Activated naive CD4-positive, alpha-beta T cell treated with Interleukin-2 at 50 U/mL for 16 hours (primary cell): Measurements from ENCODE around the gene FOLR1.
"Not testable (repeated sequence)": the region's sequence is repeated elsewhere in the genome, so short reads cannot be mapped to it uniquely, and the experiment has no call there.

ENCODE experiments used
- DNase-seq: peaks from one replicate; pipeline ENCODE4 v3.0.0-alpha.2; 2020

The FOLR1 gene

GRCh38 chr11:72188267-72188666, 3.7 kb upstream of the FOLR1 start:
- DNase-seq = no peak

DNA sequence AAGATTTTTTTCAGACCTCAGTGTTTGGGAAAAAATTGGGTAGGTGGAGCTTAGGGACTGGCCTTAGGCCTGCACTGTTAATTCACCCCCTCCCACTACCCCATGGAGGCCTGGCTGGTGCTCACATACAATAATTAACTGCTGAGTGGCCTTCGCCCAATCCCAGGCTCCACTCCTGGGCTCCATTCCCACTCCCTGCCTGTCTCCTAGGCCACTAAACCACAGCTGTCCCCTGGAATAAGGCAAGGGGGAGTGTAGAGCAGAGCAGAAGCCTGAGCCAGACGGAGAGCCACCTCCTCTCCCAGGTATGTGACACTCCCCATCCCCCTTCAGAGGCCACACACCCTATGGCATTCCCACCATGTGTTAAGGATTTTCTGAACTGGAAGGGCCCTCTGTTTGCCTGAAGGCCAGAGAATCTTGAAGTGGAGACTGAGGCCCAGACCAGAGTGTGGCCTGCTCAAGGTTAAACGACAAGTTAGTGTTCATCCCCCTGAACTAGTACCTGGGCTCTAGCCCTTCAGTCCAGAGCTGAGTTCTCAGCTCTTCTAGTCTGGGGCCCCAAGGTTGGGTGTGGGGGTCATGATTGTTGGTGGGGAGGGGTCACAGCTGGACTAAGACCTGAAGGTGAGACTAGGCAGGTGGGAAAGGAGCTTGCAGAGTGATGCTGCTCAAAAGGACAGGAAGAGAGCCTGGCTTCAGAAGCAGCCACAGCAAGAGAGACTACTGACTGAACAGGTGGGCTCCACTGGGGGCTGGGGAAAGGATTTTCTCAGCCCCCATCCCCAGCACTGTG, 2.3 kb upstream of the FOLR1 start:
- DNase-seq = no peak

DNA sequence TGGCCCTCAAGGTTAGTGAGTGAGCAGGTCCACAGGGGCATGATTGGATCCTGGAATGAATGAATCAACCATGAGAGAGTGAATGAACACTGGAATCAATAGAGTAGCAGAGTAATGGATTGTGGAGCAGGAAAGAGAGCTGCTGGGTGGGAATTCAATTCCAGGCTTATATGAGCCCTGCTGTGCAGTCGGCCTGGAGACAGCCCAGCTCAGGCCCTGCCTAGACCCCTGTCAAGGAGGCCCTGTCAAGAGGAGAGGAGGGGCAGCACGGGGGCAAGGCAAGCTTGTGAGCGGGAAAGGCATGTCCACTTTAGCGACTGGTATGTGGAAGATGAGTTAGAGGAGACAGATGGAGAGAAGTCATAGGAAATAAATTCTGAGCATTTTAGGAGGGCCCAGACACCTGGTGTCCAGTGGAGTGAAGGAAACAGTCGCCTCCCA, 1.3 kb upstream of the FOLR1 start:
- no peak for DNase-seq

DNA sequence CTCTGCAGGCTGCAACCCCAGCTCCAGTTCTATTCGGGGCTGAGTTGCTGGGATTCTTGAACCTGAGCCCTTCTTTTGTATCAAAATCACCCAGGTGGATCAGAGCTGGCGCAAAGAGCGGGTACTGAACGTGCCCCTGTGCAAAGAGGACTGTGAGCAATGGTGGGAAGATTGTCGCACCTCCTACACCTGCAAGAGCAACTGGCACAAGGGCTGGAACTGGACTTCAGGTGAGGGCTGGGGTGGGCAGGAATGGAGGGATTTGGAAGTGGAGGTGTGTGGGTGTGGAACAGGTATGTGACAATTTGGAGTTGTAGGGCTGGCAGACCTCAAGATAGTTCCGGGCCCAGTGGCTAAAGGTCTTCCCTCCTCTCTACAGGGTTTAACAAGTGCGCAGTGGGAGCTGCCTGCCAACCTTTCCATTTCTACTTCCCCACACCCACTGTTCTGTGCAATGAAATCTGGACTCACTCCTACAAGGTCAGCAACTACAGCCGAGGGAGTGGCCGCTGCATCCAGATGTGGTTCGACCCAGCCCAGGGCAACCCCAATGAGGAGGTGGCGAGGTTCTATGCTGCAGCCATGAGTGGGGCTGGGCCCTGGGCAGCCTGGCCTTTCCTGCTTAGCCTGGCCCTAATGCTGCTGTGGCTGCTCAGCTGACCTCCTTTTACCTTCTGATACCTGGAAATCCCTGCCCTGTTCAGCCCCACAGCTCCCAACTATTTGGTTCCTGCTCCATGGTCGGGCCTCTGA, 3.8 kb downstream of the FOLR1 start:
- no peak for DNase-seq

DNA sequence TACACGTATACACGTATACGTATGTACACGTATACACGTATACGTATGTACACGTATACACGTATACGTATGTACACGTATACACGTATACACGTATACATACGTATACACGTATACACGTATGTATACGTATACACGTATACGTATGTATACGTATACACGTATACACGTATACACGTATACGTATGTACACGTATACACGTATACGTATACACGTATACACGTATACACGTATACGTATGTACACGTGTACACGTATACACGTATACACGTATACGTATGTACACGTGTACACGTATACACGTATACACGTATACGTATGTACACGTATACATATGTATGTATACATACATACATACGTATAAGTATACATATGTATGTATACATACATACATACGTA, 9.5 kb downstream of the FOLR1 start:
- DNase-seq = not testable (repeated sequence)

DNA sequence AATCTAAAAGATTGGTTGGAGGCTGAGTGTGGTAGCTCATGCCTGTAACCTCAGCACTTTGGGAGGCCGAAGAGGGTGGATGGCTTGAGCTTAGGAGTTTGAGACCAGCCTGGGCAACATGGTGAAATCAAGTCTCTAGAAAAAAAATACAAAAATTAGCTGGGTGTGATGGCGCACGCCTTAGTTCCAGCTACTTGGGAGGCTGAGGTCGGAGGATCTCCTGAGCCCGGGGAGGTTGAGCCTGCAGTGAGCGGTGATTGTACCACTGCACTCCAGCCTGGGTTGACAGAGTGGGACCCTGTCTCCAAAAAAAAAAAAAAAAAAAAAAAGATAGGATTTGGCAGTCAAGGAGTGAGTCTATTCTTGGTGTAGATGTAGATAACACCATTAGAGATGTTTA, 10.6 kb downstream of the FOLR1 start:
- DNase-seq = no peak

DNA sequence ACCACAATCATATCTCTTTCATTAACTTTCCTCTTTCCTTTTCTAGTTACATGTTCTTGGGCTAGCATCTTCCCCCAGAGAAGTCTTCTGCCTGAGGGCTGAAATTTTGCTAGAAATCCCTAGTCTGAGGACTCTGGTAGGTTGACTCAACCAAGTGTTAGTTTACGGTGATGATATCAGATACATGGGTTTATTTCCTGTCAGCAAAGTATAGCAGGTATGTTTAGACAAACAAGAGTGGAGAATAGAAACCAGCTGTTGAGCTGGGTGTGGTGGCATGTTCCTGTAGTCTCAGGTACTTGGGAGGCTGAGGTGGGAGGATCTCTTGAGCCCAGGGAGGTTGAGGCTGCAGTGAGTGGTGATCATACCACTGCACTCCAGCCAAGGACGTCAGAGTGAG, 11.2 kb downstream of the FOLR1 start:
- no peak for DNase-seq

GRCh38 chr11:72204886-72205285, 12.9 kb downstream of the FOLR1 start:
- no peak for DNase-seq

DNA sequence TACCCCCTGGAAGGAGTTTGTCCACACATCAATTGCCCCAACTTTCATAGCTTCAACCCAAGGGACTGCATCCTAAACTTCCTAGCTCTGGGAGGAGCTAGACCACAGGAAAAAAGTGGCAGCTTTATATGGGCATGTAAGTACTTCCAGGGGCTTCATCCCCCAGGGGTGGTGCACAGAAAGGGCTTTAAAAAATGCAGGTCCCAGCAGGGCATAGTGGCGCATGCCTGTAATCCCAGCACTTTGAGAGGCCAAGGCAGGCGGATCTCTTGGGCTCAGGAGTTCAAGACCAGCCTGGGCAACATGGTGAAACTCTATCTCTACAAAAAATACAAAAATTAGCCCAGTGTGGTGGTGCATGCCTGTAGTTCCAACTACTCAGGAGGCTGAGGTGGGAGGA, 14.9 kb downstream of the FOLR1 start:
- not testable (repeated sequence) for DNase-seq

GRCh38 chr11:72208281-72208680, 16.3 kb downstream of the FOLR1 start:
- no peak for DNase-seq

DNA sequence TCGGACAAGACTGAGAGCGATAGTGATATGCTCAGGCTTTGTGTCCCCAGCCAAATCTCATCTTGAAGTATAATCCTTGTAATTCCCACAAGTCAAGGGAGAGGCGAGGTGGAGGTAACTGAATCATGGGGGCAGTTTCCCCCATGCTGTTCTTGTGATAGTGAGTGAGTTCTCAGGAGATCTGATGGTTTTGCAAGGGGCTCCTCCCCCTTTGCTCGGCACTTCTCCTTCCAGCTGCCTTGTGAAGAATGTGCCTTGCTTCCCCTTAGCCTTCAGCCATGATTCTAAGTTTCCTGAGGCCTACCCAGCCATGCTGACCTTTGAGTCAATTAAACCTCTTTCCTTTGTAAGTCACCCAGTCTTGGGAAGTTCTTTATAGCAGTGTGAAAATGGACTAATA, 17.2 kb downstream of the FOLR1 start:
- DNase-seq = no peak

DNA sequence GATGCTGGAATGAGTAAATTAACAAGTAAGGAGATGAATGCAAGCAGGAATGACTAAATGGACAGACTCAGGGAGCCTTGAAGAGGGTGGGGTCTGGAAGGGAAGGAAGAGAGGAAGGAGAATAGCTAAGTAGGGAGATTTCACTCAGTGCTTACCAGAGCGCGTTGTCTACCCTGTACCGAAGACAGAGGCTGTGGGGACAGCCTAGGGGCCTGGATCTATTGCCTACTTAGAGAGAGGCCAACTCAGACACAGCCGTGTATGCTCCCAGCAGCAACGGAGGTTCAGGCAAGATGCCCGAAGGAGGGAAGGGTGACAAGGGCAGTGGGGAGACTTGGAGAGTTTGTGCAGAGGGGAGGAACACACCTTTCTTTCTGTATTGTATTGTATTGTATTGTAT, 24.7 kb downstream of the FOLR1 start, which contains the start of gene FOLR2:
FOLR2 (plus strand) TSS at position 157 of the 400 bp plus-strand sequence. CDS start 1,791 bp downstream, outside the sequence.
- no peak for DNase-seq

GRCh38 chr11:72217841-72218240, 25.9 kb downstream of the FOLR1 start:
- DNase-seq = no peak

GRCh38 chr11:72218251-72218745, 26.4 kb downstream of the FOLR1 start:
- no peak for DNase-seq

GRCh38 chr11:72220696-72221363, 28.9 kb downstream of the FOLR1 start:
- DNase-seq = no peak

- DNase-seq = no peak
These were observed 29.6 kb downstream of the FOLR1 start for GRCh38 chr11:72221386-72222075.

DNA sequence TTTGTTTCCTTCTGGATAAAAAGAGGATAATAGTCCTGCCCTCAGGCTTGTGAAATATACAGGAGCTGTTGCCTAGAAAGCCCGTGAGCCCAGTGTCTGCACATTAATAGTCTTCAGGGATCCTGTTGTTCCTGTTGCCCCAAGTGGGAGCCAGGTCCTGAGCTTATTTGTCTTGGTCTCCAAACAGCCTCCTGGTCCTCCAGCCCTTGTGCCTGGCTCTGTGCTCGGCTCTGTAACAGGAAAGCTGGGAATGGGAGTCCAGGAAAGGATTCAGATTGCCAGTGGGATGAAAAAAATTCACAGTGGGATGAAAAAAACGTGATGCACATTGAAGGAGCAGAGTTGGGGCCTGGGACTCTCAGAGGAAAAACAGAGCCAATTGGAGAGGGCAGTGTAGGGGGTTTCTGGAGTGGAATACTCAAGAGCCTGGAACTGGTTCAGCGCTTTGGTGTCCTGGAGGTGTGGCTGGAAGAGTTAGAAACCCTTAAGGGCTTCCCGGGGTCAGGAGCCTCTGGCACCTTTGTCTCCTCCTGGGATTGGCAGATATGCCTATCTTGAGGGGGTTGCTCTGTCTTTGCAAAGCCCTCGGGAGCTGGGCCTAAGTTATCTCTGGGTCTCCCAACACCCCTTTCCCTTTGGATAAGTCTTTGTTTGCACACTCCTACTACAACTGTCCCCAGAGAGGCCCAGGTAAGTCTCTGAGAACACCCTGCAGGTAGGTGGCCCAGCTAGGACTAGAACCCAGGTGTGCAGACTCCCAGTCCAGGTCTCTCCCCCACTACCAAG, 30.4 kb downstream of the FOLR1 start:
- no peak for DNase-seq

- DNase-seq = peak; percentile 95
These were observed 31.1 kb downstream of the FOLR1 start for GRCh38 chr11:72222907-72223614.

DNA sequence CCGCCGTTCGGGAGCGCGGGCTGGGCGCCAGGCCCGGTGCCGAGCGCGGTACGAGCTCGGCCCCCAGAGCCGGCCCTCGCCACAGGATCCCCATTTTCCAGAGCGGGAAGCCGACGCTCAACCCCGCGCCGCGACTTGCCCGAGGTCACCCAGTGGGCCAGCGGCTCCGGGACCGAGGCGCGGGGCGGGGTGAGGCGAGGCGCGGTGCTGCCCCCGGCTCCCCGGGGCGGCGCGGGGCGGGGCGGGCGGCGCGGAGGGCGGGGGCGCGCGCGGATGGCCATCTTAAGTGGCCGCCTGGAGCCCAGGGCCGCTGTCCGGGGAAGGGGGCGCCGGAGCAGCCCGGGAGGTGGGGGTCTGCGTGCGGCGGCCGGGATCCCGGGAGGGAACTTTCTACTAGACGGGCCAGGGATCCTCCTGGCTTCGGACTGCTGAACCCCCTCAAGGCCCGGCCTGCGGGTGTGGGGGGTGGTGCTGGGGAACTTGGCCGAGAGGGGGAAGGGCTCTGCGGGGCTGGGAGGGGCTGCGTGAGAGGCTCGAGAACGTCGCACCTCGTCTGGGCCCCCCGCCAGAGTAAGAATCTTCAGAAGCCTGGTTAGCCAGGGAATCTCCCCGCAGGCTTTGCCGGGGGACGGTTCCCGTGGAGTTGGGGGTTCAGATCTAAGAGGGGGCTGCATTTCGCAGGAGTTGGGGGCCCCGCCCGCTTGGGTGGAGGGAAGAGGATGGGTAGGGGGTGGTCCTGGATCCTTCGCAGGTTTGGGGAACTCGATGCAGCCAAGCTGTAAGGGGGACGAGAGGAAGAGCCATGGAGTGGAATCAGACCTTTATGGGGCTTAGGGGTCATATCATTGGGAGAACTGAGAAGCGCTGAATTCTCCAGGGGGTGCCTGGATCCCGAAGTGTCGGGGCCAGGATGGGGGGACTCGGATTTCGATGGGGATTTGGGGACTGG, 31.9 kb downstream of the FOLR1 start:
- peak; percentile 68 for DNase-seq
